ENCODE measurements around the gene NR2C2. TPM values are rescaled to one million over a fixed set of nuclear protein-coding genes. Genes with fewer than 3 reads are reported as not detected.

The NR2C2 gene
- total RNA-seq, 1 experiment from 2014 or later: 41.5 TPM

- H3K27me3 Mint-ChIP-seq (ENCODE audit: unreplicated experiment): no peaks in the 10 kb centered on the region
- no peak overlapping the region for H3K4me3 Mint-ChIP-seq (ENCODE audit: low read depth, unreplicated experiment)
- intact Hi-C loops (cut with micrococcal nuclease; ENCODE audit: unreplicated experiment): no loop called here
- CTCF ChIA-PET: no interaction called here
- no peak overlapping the region for H3K27ac Mint-ChIP-seq (ENCODE audit: unreplicated experiment)
- TF ChIP-seq CTCF (IDR thresholded peaks at IDR 0.05; ENCODE audit: unreplicated experiment): no peak
- peaks cover 34% of the 10 kb centered on the region for H3K36me3 Mint-ChIP-seq (ENCODE audit: insufficient read depth, unreplicated experiment)
- BruUV-seq (replicated peaks): no TSS peak
- peaks cover 8% of the 10 kb centered on the region for H3K4me1 Mint-ChIP-seq (ENCODE audit: low read depth, unreplicated experiment)
- DNase-seq: no peak
- H3K9me3 Mint-ChIP-seq (ENCODE audit: low read depth, unreplicated experiment): no peaks in the 10 kb centered on the region
Observed at GRCh38 chr3:15049584-15049983, 102.2 kb downstream of the NR2C2 start.

DNA sequence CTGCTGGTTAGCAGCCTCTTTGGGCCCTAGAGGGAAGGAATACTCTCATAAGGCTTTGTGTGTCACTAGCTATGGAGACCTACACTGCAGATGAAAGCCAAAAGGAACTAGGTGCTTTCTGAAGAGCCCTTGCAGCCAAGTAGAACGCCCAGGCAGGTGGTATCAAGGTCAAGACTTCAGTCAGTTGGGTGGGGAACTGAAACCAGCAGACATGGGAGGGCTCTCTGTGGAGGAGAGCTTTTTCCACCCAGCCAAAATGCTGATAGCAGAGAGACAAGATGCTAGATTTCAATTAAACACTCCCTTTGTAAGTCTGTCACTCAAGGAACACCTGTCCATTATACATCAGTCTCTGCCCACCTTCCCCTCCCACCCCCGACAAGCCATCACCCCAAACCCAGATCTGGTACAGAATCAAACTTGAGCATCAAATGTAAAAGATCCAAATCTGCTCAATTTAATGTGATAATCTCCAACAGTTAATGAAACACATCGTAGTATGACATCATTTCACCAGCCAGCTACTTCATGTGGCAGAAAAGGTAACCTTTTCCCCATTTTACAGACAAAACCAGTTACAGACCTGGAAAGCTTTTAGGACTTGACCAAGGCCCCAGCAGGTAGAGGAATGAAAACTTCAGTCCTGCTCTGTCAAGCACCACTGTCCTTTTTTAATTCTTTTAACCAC, 103.2 kb downstream of the NR2C2 start:
- no peak for DNase-seq
- H3K4me3 Mint-ChIP-seq (ENCODE audit: low read depth, unreplicated experiment): no peak overlapping the region
- no peaks in the 10 kb centered on the region for H3K27me3 Mint-ChIP-seq (ENCODE audit: unreplicated experiment)
- intact Hi-C loops (cut with micrococcal nuclease; ENCODE audit: unreplicated experiment): no loop called here
- no peak for TF ChIP-seq CTCF (IDR thresholded peaks at IDR 0.05; ENCODE audit: unreplicated experiment)
- peaks cover 15% of the 10 kb centered on the region for H3K4me1 Mint-ChIP-seq (ENCODE audit: low read depth, unreplicated experiment)
- H3K9me3 Mint-ChIP-seq (ENCODE audit: low read depth, unreplicated experiment): no peaks in the 10 kb centered on the region
- CTCF ChIA-PET: interaction anchor here (0.8 to 1.2 kb wide), 4 partner anchors 14 to 129 kb away, joined by 3 to 8 read pairs (median 3); partner anchors contain the start of gene MRPS25
- H3K36me3 Mint-ChIP-seq (ENCODE audit: insufficient read depth, unreplicated experiment): peaks cover 30% of the 10 kb centered on the region
- no peak overlapping the region for H3K27ac Mint-ChIP-seq (ENCODE audit: unreplicated experiment)
- BruUV-seq (replicated peaks): no TSS peak

DNA sequence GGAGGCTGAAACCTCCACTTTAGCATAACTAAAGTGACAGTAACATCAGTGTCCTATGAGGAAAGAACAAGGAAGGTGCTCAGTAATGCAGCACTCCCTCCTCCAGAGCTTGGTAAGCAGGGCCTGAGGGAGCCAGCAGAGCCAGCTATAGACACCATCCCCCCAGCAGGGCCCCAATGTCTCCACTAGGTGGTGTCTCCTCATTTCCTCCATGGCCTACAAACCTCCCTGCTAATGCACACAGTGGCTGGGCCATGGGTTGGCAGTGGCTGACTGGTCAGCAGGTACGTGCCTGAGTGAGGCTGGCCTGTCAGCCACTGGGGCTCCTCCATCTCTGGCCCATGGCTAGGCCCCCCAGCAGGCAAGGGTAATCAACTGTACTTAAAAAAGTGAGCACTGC, 104.1 kb downstream of the NR2C2 start:
- CTCF ChIA-PET: interaction anchor here (0.8 to 1.2 kb wide), 3 partner anchors 13 to 130 kb away, joined by 3 to 8 read pairs (median 3); partner anchors contain the start of gene MRPS25
- Mint-ChIP-seq H3K9me3 (ENCODE audit: low read depth, unreplicated experiment) (no peaks in the 10 kb centered on the region), H3K4me1 (ENCODE audit: low read depth, unreplicated experiment) (peaks cover 15% of the 10 kb centered on the region), H3K27ac (ENCODE audit: unreplicated experiment) (no peak overlapping the region), H3K36me3 (ENCODE audit: insufficient read depth, unreplicated experiment) (peaks cover 23% of the 10 kb centered on the region), H3K4me3 (ENCODE audit: low read depth, unreplicated experiment) (no peak overlapping the region), H3K27me3 (ENCODE audit: unreplicated experiment) (no peaks in the 10 kb centered on the region)
- BruUV-seq (replicated peaks): no TSS peak
- peak; percentile 63 for DNase-seq
- TF ChIP-seq CTCF (IDR thresholded peaks at IDR 0.05; ENCODE audit: unreplicated experiment): peak; percentile 31
- intact Hi-C loops (cut with micrococcal nuclease; ENCODE audit: unreplicated experiment): no loop called here

DNA sequence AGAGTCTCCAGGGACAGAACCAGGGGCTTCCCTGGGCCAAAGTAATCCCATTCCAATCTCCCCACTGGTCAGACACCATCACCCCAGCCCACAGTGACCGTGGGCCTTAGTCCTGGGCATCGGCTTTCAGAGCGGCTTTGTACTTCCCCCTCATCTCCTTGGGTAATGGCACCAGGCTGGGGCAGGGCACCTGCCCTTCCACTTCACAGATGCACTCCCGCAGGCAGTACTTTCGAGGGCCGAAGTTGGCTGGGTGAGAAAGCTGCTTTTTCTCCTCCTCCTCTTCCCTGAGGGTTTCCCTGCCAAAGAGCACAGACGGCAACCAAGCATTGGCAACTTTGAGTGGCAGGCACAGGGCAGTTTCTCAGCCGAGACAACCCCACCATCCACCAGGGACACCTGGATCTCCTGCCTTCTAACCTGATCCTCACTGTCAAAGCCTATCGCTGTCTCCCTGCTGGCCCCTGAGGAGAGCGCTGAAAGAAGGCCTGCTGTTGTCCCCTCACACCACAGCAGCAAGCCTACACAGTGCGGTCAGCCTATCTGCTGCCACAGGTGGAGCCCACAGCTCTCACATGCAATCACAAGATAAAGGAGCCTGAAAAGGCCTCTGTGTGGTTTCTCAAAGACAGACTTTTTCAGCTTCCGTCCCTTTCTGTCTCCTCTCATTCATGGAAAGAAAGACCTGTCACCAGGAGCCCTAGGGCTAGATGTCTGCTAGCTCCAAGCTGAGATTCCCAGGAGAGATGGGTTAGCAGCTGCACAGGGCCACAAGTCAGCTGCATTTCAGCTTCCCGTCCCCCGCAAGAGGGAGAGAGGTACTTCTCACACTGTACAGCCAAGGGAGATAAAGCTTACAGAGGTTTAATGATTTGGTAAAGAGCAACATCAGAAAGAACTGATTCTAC, 105.2 kb downstream of the NR2C2 start:
- no peak for TF ChIP-seq CTCF (IDR thresholded peaks at IDR 0.05; ENCODE audit: unreplicated experiment)
- Mint-ChIP-seq H3K4me1 (ENCODE audit: low read depth, unreplicated experiment) (peaks cover 15% of the 10 kb centered on the region), H3K27ac (ENCODE audit: unreplicated experiment) (no peak overlapping the region), H3K9me3 (ENCODE audit: low read depth, unreplicated experiment) (no peaks in the 10 kb centered on the region), H3K4me3 (ENCODE audit: low read depth, unreplicated experiment) (no peak overlapping the region), H3K36me3 (ENCODE audit: insufficient read depth, unreplicated experiment) (peaks cover 16% of the 10 kb centered on the region), H3K27me3 (ENCODE audit: unreplicated experiment) (no peaks in the 10 kb centered on the region)
- no peak for DNase-seq
- CTCF ChIA-PET: no interaction called here
- no TSS peak for BruUV-seq (replicated peaks)
- intact Hi-C loops (cut with micrococcal nuclease; ENCODE audit: unreplicated experiment): no loop called here
